Measurements from ENCODE around the gene CCDC157.

GRCh38 chr22:30308093-30308492 is 48.7 kb upstream of the CCDC157 start:
- no peak for TF ChIP-seq POLR2A (IDR thresholded peaks at IDR 0.05; ENCODE audit: low read depth, low read length)
- no peak for TF ChIP-seq POLR2AphosphoS5 (IDR thresholded peaks at IDR 0.05; ENCODE audit: low read depth, low read length)
- no peak for TF ChIP-seq TAF1 (IDR thresholded peaks at IDR 0.05; ENCODE audit: borderline replicate concordance, low read depth, low read length)
